MCF 10A (cell line): ENCODE data around the gene SDK2. TPM values are rescaled to one million over a fixed set of nuclear protein-coding genes. Genes with fewer than 3 reads are reported as not detected.

Source experiments
- BruUV-seq: library from RNA; stranded (reverse); fragments of 400-500 nt; replicated peaks from 2 replicates; lab custom pipeline; 2021; lab: Mats Ljungman, UMichigan
- CTCF ChIA-PET: fragments of 300-600 bp; sonication (Branson Sonifier 250); formaldehyde crosslinking; extraction: SDS; loops from one replicate; lab custom pipeline; 2021; ENCODE audit warnings: antibody characterized with exemption, inconsistent platforms; lab: Yijun Ruan, JAX
- POLR2A ChIA-PET: fragments of 300-600, 350-650 bp; sonication (Branson Sonifier 250); formaldehyde crosslinking; extraction: SDS; loops from one replicate; lab custom pipeline; 2020; ENCODE audit warnings: antibody characterized with exemption, inconsistent platforms; lab: Yijun Ruan, JAX
- DNase-seq: peaks from one replicate; pipeline ENCODE4 v3.0.0-alpha.2; 2018; ENCODE audit not compliant: unreplicated experiment
- H3K27ac Mint-ChIP-seq: one replicate; pipeline ENCODE4 v1.8.0; 2022; ENCODE audit warnings: mild to moderate bottlenecking, low read depth, mixed read lengths; ENCODE audit not compliant: unreplicated experiment
- H3K27me3 Mint-ChIP-seq: one replicate; pipeline ENCODE4 v1.8.0; 2022; ENCODE audit warnings: mixed read lengths; ENCODE audit not compliant: insufficient read depth, unreplicated experiment
- H3K36me3 Mint-ChIP-seq: one replicate; pipeline ENCODE4 v1.8.0; 2022; ENCODE audit warnings: mild to moderate bottlenecking, moderate library complexity, mixed read lengths; ENCODE audit not compliant: insufficient read depth, unreplicated experiment
- H3K4me1 Mint-ChIP-seq: one replicate; pipeline ENCODE4 v1.8.0; 2022; ENCODE audit warnings: mixed read lengths; ENCODE audit not compliant: insufficient read depth, unreplicated experiment
- H3K4me3 Mint-ChIP-seq: one replicate; pipeline ENCODE4 v1.8.0; 2022; ENCODE audit warnings: mild to moderate bottlenecking, moderate library complexity, mixed read lengths; ENCODE audit not compliant: unreplicated experiment
- H3K9me3 Mint-ChIP-seq: one replicate; pipeline ENCODE4 v1.8.0; 2022; ENCODE audit warnings: mixed read lengths; ENCODE audit not compliant: unreplicated experiment
- intact Hi-C: fragments of 100-400 bp; cut with micrococcal nuclease; formaldehyde crosslinking; loops from 2 replicates; pipeline ENCODE4 v1.14.1; 2022
- total RNA-seq: library from RNA; stranded (reverse); gene quantifications from 2 replicates; pipeline ENCODE4 v1.2.3, GENCODE V29; 2022
- TF ChIP-seq, protein P1 (sequence below): fragments of 200-600 bp; IDR thresholded peaks from one replicate; pipeline ENCODE4 v1.8.0; 2022; ENCODE audit warnings: antibody characterized with exemption, mild to moderate bottlenecking; ENCODE audit not compliant: unreplicated experiment

SDK2 gene
- total RNA-seq, 1 experiment from 2014 or later: not detected

DNA sequence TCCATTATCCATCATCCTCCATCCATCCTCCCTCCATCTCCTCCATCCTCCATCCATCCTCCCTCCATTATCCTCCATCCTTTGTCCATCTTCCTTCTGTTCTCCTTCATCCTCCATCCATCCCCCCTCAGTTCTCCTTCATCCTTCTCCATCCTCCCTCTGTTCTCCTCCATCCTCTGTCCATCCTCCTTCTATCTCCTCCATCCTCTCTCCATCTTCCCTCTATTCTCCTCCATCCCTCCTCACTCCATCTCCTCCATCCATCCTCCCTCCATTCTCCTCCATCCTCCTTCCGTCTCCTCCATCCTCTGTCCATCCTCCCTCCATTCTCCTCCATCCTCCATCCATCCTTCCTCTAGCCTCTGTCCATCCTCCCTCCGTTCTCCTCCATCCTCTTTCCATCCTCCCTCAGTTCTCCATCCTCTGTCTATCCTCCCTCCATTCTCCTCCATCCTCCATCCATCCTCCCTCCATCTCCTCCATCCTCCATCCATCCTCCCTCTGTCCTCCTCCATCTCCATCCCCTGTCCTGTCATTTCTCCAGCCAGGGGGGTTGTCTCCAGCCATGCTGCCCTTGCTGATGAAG, 143.7 kb downstream of the SDK2 start:
- intact Hi-C loops: no loop called here
- Mint-ChIP-seq H3K4me1 (no peaks in the 10 kb centered on the region), H3K9me3 (peaks cover 14% of the 10 kb centered on the region), H3K36me3 (no peaks in the 10 kb centered on the region), H3K27ac (no peak overlapping the region), H3K27me3 (peaks cover 100% of the 10 kb centered on the region), H3K4me3 (no peak overlapping the region)
- CTCF ChIA-PET: no interaction called here
- no TSS peak for BruUV-seq
- DNase-seq: no peak
- POLR2A ChIA-PET: no interaction called here
- TF ChIP-seq, protein P1, sequence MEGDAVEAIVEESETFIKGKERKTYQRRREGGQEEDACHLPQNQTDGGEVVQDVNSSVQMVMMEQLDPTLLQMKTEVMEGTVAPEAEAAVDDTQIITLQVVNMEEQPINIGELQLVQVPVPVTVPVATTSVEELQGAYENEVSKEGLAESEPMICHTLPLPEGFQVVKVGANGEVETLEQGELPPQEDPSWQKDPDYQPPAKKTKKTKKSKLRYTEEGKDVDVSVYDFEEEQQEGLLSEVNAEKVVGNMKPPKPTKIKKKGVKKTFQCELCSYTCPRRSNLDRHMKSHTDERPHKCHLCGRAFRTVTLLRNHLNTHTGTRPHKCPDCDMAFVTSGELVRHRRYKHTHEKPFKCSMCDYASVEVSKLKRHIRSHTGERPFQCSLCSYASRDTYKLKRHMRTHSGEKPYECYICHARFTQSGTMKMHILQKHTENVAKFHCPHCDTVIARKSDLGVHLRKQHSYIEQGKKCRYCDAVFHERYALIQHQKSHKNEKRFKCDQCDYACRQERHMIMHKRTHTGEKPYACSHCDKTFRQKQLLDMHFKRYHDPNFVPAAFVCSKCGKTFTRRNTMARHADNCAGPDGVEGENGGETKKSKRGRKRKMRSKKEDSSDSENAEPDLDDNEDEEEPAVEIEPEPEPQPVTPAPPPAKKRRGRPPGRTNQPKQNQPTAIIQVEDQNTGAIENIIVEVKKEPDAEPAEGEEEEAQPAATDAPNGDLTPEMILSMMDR: no peak

DNA sequence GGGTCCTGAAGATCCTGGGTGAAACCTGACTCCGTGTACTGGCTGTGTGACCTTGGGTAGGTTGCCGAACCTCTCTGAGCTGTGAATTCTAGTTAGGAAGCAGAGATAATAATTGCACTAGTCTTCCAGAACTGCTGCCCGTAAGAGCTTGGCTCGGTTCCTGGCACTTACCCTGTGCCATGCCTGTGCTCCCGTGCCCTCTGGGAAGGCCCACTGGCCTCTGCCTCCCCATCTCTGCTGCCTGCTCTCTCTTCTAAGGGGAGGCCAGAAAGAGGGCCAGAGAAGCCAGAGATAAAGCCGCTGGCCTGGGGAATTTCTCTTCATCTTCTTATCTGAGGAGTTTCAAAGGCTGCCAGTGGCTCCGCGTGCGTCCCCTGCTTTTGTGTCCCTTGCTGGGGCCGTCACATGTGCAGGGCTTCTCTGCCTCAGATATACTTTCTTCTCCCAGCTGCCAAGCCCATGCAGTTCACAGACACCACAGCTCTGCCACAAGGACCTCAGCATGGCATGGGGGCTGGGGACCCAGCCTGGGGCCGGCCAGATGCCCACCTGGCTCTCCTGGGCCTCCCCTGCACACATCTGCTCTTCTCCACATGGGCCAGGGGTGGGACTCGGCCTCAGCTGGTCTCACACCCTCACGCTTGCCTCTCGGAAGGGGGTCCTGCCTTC, 145.2 kb downstream of the SDK2 start:
- Mint-ChIP-seq H3K27me3 (peaks cover 99% of the 10 kb centered on the region), H3K36me3 (no peaks in the 10 kb centered on the region), H3K4me1 (no peaks in the 10 kb centered on the region), H3K9me3 (peaks cover 11% of the 10 kb centered on the region), H3K4me3 (no peak overlapping the region), H3K27ac (no peak overlapping the region)
- ChIA-PET POLR2A (no interaction called here), CTCF (no interaction called here)
- no peak for DNase-seq
- TF ChIP-seq, protein P1: no peak
- BruUV-seq: no TSS peak
- intact Hi-C loops: no loop called here

DNA sequence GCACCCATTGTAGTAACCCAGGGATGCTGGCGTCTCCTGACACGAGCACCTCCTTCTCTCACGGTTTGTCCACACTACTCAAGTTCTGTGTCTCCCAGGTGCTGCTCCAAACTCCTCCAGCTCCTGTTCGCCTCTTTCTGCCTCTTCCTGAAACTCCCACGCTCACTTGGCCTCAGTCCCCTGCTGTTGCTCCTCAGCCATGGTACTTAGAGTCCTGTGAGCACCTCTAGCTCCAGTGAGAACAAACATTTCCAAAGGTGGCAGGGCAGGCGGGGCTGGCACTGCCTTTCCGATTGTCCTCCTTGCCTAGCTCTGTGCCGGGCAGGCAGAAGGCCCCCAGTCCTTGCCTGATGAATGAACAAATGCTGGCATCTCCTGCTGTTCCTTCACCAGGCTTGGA, 146.1 kb downstream of the SDK2 start:
- Mint-ChIP-seq H3K27ac (no peak overlapping the region), H3K9me3 (peaks cover 7% of the 10 kb centered on the region), H3K4me1 (no peaks in the 10 kb centered on the region), H3K36me3 (no peaks in the 10 kb centered on the region), H3K27me3 (peaks cover 97% of the 10 kb centered on the region), H3K4me3 (no peak overlapping the region)
- ChIA-PET CTCF (no interaction called here), POLR2A (no interaction called here)
- TF ChIP-seq, protein P1: no peak
- no peak for DNase-seq
- intact Hi-C loops: no loop called here
- BruUV-seq: no TSS peak

DNA sequence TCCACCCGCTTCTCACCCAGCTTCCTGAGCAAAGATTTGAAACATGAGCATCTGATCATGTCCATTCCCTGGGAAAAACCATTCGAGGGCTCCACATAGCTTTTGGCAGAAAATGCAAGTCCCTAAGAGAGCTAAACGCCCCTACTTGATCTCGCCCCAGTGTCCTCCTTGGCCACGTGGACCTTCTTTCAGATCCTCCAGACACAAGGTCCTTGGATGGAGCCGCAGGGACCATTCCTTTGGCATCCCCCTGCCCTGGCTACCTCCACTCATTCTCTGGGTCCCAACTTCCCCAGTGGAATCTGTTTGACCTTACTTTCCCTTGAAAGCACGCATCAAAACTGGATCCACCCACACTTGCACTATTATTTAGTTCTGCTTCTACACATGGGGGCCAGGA, 146.5 kb downstream of the SDK2 start:
- intact Hi-C loops: no loop called here
- Mint-ChIP-seq H3K4me3 (no peak overlapping the region), H3K9me3 (peaks cover 7% of the 10 kb centered on the region), H3K27me3 (peaks cover 92% of the 10 kb centered on the region), H3K27ac (no peak overlapping the region), H3K4me1 (no peaks in the 10 kb centered on the region), H3K36me3 (no peaks in the 10 kb centered on the region)
- TF ChIP-seq, protein P1: no peak
- ChIA-PET POLR2A (no interaction called here), CTCF (no interaction called here)
- DNase-seq: no peak
- BruUV-seq: no TSS peak
